Measurements from ENCODE around the gene MTHFD2L. TPM values are rescaled to one million over a fixed set of nuclear protein-coding genes. Genes with fewer than 3 reads are reported as not detected.

MTHFD2L gene
- total and polyA plus RNA-seq, 11 donors, result 6.8 to 16.4 (median 11.6) TPM

DNA sequence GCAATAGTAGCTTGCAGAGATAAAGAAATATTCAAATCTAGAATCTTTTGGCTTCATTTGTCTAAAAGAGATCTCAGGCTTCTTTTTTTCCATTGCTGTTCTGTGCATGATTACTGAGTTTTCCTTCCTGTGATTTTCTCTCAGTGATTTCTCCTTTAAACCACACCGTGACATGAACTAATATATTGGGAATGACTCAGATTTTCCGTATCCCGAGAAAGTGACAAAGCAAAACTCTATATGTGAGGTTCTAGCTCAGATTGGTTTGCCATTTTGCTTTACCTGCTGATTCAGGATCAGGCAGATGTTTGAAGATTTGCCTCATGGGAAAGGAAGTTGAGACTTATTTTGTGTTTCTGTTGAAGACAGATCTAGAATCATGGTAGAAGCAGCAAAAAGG, 59.4 kb downstream of the MTHFD2L start:
- intact Hi-C loops (cut with DNase I), result no loop called here
- Histone ChIP-seq H3K4me1 (peaks cover 0 to 9% (median 0%) of the 10 kb centered on the region in 12 donors), H3K27ac (no peak overlapping the region), H3K4me3 (no peak overlapping the region), H3K27me3 (no peaks in the 10 kb centered on the region), H3K36me3 (no peaks in the 10 kb centered on the region), H3K9me3 (peaks cover 0 to 3% (median 0%) of the 10 kb centered on the region in 12 donors)
- no peak for DNase-seq
- no peak for TF ChIP-seq POLR2A (IDR thresholded peaks at IDR 0.05)
- TF ChIP-seq, protein P1, sequence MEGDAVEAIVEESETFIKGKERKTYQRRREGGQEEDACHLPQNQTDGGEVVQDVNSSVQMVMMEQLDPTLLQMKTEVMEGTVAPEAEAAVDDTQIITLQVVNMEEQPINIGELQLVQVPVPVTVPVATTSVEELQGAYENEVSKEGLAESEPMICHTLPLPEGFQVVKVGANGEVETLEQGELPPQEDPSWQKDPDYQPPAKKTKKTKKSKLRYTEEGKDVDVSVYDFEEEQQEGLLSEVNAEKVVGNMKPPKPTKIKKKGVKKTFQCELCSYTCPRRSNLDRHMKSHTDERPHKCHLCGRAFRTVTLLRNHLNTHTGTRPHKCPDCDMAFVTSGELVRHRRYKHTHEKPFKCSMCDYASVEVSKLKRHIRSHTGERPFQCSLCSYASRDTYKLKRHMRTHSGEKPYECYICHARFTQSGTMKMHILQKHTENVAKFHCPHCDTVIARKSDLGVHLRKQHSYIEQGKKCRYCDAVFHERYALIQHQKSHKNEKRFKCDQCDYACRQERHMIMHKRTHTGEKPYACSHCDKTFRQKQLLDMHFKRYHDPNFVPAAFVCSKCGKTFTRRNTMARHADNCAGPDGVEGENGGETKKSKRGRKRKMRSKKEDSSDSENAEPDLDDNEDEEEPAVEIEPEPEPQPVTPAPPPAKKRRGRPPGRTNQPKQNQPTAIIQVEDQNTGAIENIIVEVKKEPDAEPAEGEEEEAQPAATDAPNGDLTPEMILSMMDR (IDR thresholded peaks at IDR 0.05), result no peak
- 65 to 78% (median 70%) methylated on average over 3 of the region's 3 CpGs for WGBS, 4 donors
- no peak for ATAC-seq

DNA sequence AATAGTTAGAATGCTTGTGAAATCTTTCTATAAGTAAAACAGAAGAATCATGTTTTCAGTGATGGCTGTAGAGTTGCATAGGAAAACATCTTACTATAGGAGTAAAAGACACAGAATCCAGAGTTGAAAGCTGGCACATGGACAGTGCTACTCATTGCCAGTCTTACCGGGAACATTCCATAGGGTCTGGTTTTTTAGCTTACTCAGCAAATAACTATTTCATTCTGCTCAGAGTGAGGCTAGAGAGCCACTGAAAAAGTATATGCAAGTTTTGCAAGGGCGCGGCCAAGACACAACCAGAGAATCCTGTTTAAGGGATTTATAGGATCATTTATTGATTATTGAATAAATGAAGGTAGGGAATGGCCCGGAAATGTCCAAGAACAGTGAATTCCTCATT, 60.3 kb downstream of the MTHFD2L start:
- H3K27me3 ChIP-seq, result no peaks in the 10 kb centered on the region
- 89 to 95% (median 91%) methylated on average over 4 of the region's 4 CpGs for WGBS, 4 donors
- no peak overlapping the region for H3K4me3 ChIP-seq
- no peak for TF ChIP-seq POLR2A (IDR thresholded peaks at IDR 0.05)
- TF ChIP-seq, protein P1 (IDR thresholded peaks at IDR 0.05), result no peak
- ATAC-seq, result no peak
- no peak overlapping the region for H3K27ac ChIP-seq
- DNase-seq, result no peak
- H3K9me3 ChIP-seq, result peaks cover 0 to 2% (median 0%) of the 10 kb centered on the region in 12 donors
- peaks cover 0 to 9% (median 0%) of the 10 kb centered on the region in 12 donors for H3K4me1 ChIP-seq
- no peaks in the 10 kb centered on the region for H3K36me3 ChIP-seq
- intact Hi-C loops (cut with DNase I), result no loop called here

DNA sequence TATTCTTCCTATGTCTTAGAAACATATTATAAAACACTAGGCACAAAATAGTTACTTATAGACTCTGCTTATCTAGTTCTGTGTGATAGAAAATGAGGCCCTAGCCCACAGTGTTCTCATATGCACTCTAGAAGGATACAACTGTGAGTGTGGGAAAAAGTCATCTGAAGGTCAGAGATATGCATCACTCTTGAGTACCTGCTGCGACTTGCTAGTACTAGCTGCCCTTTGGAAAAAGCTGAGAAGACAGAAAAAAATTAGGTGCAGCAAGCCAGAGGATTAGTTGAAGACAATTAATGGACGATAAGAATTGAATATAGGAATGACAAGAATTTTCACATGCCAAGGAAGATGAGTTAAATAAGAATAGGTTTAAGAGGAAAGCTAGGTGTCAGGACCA, 61.3 kb downstream of the MTHFD2L start:
- Histone ChIP-seq H3K9me3 (no peaks in the 10 kb centered on the region), H3K27me3 (no peaks in the 10 kb centered on the region), H3K4me1 (peaks cover 0 to 15% (median 0%) of the 10 kb centered on the region in 12 donors), H3K27ac (no peak overlapping the region), H3K4me3 (no peak overlapping the region), H3K36me3 (no peaks in the 10 kb centered on the region)
- no peak for DNase-seq
- no peak for ATAC-seq
- TF ChIP-seq POLR2A (IDR thresholded peaks at IDR 0.05), result no peak
- TF ChIP-seq, protein P1 (IDR thresholded peaks at IDR 0.05), result no peak
- intact Hi-C loops (cut with DNase I), result no loop called here
- 45 to 51% (median 49%) methylated on average over 2 of the region's 2 CpGs for WGBS, 4 donors

DNA sequence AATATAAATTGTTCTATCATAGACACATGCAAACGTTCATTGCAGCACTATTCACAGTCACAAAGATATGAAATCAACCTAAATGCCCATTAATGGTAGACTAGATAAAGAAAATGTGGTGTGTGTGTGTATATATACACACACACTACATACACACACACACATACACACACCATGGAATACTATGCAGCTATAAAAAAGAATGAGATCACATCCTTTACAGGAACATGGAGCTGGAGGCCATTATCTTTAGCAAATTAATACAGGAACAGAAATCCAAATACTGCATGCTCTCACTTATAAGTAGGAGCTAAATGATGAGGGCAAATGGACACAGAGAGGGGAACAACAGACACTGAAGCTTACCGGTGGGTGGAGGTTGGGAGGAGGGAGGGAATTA, 65.2 kb downstream of the MTHFD2L start:
- H3K36me3 ChIP-seq, result peaks cover 0 to 6% (median 0%) of the 10 kb centered on the region in 9 donors
- TF ChIP-seq, protein P1 (IDR thresholded peaks at IDR 0.05), result no peak
- no peak for TF ChIP-seq POLR2A (IDR thresholded peaks at IDR 0.05)
- H3K4me3 ChIP-seq, result no peak overlapping the region
- H3K27ac ChIP-seq, result no peak overlapping the region
- peaks cover 0 to 15% (median 0%) of the 10 kb centered on the region in 12 donors for H3K4me1 ChIP-seq
- WGBS, 4 donors, result 92 to 98% (median 96%) methylated on average over 2 of the region's 2 CpGs
- intact Hi-C loops (cut with DNase I), result loop anchor here in 1 of 10 donors (10.0 kb wide), 1 partner anchor 452 kb away; no protein-coding TSS in a partner anchor
- no peak for DNase-seq
- no peak for ATAC-seq
- H3K27me3 ChIP-seq, result no peaks in the 10 kb centered on the region
- no peaks in the 10 kb centered on the region for H3K9me3 ChIP-seq
